C4-2B (cell line): ENCODE data around the gene EFCAB6.

Source experiments
- H3K27ac ChIP-seq: fragments of 450-650 bp; 2 replicates; pipeline ENCODE4 v1.5.1; 2017
- CTCF ChIP-seq: fragments of 450-650 bp; conservative IDR thresholded peaks from 2 replicates; pipeline ENCODE4 v1.5.1; 2017; ENCODE audit warnings: mild to moderate bottlenecking
- ZFX ChIP-seq: fragments of 450-650 bp; IDR thresholded peaks from 2 replicates; pipeline ENCODE4 v1.6.1; 2017

EFCAB6 gene

GRCh38 chr22:43704051-43704450, 108.1 kb downstream of the EFCAB6 start:
- no peak for TF ChIP-seq CTCF
- TF ChIP-seq ZFX: no peak
- no peak overlapping the region for H3K27ac ChIP-seq

- no peak overlapping the region for H3K27ac ChIP-seq
- TF ChIP-seq ZFX (no peak), CTCF (no peak)
These were observed 113.7 kb downstream of the EFCAB6 start for GRCh38 chr22:43698403-43698802.

- TF ChIP-seq ZFX: no peak
- TF ChIP-seq CTCF: no peak
- H3K27ac ChIP-seq: no peak overlapping the region
These were observed 114.2 kb downstream of the EFCAB6 start for GRCh38 chr22:43697894-43698293.

- no peak overlapping the region for H3K27ac ChIP-seq
- TF ChIP-seq ZFX (no peak), CTCF (no peak)
These were observed 118.9 kb downstream of the EFCAB6 start for GRCh38 chr22:43693249-43693648.

GRCh38 chr22:43689356-43689755, 122.7 kb downstream of the EFCAB6 start:
- TF ChIP-seq ZFX: no peak
- no peak for TF ChIP-seq CTCF
- no peak overlapping the region for H3K27ac ChIP-seq

- TF ChIP-seq ZFX (no peak), CTCF (no peak)
- H3K27ac ChIP-seq: no peak overlapping the region
These were observed 129.3 kb downstream of the EFCAB6 start for GRCh38 chr22:43682851-43683250.

- no peak overlapping the region for H3K27ac ChIP-seq
- no peak for TF ChIP-seq ZFX
- TF ChIP-seq CTCF: no peak
These were observed 130.3 kb downstream of the EFCAB6 start for GRCh38 chr22:43681731-43682360.
